Nucleus accumbens (tissue), 56 donors: ENCODE measurements around the gene CDH5.

ENCODE experiments used
- DNase-seq, 56 donors: peaks; one replicate each; lab custom pipeline; 2025; lab: John Stamatoyannopoulos, UW

Gene CDH5

GRCh38 chr16:66370786-66371684, 4.5 kb downstream of the CDH5 start:
- no peak for DNase-seq

- no peak for DNase-seq
These were observed 5.8 kb downstream of the CDH5 start for GRCh38 chr16:66372078-66372897.

DNA sequence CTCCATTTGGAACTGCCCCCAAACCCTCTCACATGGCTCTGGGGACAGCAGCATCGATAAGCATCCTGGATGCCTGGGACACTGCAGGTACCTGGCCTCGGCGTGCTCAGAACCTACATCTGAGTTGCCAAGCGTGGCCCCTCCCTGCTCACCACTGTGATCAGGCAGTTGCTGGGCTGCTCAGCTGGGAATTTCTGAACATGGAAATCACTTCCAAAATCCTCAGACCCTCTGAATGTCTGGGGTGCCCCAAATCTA, 6.3 kb downstream of the CDH5 start:
- DNase-seq: no peak

GRCh38 chr16:66373667-66374066, 7.2 kb downstream of the CDH5 start:
- DNase-seq: no peak

DNA sequence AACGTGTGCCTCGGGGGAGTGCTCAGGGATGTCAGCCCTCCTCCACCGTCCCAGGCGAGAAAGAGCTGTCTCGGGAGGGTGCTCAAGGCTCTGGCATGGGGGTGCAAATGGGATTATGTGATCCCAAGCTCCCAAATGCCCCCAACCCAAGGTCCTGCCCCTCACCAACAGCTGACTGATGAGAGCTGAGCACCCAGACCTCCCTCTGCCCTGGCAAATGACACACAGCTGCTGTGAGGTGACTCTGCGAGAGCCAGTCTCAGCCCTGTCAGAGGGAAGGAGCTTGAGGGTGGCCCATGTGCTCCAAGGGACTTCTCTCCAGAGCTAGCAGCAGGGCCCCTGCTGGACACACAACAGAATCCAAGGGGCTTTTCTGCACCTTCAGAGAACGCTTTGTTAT, 7.7 kb downstream of the CDH5 start:
- DNase-seq: no peak

GRCh38 chr16:66375451-66375850, 9.0 kb downstream of the CDH5 start:
- no peak for DNase-seq

GRCh38 chr16:66376114-66376513, 9.6 kb downstream of the CDH5 start:
- DNase-seq: no peak

DNA sequence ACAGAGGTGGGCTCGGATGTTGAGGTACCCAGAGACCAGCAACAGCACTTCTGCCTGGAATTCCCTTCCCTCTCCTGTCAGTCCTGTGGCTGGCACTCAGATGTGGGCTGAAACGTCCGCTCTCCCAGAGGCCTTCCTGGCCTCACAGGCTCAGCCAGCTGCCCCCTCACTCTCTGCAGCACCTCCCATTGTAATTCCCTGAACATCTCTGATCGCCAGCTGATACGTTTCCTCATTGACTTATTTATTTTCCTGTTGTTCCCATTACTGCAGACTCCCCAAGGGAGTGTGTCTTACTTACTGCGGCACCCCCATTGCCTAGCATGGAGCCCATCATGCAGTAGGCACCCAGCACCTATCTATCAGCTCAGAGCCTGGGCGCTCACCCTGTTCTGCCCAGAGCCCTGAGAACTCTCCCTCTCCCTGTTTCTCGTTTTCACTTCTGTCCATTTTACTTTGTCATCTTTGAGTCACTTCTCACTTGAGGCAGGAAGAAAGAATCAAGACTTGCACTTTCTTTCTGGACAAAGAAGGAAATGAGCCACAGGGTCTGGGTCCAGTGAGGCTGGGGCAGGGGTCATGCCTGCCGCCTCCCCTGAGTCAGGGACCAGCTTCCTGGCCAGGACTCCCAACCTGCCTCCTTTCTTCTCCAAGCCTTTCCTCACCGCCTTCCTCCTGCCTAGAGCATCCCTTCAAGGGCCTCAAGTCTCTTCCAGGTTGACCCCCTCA, 10.2 kb downstream of the CDH5 start:
- DNase-seq: no peak

DNA sequence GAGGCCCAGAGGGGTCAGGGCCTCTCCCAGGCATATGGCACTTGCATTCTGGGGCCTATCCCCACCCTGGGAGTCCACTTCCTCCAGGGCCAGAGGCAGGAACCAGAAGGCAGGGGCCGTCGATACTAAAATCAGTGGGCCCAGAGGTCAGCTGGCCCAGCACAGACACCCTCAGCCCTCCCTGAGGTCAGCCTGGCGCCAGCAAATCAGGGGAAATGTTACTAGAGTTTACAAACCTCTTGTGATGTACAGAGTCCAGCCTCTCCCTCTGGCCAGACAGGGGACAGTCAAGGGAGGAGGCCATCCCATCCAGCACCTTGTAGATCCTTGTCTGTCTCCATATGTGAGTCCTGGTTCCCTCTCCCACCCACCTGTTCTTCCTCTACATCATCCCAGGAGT, 10.8 kb downstream of the CDH5 start:
- no peak for DNase-seq

DNA sequence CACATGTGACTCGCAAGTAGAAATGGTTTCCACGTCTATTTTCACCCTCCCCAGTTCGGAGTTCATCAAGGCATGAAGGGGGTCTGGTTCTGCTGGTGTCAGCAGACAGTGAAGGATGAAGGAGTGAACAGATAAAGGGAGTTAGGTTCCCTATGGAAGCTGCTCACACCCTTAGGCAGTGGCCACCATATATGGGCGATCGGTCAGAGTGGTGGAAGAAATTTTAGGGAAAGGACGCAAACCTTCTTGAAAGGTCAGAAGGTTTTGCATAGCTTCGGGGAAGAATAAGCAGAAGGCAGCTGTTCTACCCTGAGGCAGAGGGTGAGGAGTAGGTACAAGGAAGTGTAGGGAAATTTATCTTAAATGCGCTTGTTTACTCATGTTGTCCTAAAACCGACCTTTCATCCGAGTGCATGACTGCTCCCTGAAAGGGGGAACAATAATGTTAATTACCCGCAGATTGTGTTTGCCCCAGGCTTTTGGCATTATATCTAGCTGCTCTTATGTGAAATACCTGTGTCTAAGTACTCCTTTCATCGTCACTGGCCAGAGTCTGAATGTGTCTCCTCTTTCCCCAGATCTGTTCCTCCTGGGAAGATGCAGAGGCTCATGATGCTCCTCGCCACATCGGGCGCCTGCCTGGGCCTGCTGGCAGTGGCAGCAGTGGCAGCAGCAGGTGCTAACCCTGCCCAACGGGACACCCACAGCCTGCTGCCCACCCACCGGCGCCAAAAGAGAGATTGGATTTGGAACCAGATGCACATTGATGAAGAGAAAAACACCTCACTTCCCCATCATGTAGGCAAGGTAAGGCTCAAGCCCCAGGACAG, 12.5 kb downstream of the CDH5 start:
- no peak for DNase-seq

- DNase-seq: no peak
These were observed 13.1 kb downstream of the CDH5 start for GRCh38 chr16:66379571-66379941.

DNA sequence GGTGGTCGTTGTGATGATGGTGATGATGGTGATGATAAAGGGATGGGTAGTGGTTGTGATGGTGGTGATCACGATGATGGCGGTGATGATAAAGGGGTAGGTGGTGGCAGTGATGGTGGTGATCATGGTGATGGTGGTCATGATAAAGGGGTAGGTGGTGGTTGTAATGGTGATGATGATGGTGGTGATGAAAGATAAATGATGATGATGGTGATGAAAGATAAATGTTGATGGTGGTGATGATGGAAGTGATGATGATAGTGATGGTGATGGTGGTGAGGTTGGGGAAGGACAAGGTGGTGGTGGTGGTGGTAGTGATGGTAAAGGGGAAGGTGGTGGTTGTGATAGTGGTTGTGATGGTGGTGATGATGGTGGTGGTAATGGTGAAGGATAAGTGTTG, 13.9 kb downstream of the CDH5 start:
- no peak for DNase-seq

DNA sequence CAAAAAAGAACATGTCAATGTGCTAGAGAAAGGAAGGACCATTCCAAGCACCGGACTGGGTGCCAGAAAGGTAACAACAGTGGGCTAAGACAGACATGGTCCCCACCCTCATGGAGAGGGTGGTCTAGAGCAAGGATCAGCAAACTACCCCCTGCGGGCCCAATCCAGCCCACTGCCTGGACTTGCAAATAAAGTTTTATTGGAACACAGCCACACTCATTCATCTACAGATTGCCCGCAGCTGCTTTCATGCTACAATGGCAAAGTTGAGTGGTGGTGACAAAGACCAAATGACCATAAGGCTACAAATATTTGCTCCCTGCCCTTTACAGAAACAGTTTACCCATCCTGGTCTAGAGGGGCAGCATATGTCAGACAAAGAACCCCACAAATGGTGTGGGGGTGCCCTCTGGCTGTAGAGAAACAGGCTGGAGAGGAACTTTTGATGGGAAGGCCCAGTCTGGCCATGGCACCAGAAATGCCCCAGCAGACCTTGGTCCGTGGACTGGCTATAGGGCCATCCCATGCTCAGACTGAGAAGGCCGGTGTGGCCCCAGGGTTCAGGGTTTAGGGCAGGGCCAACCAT, 15.2 kb downstream of the CDH5 start:
- DNase-seq: no peak

GRCh38 chr16:66382171-66382965, 15.9 kb downstream of the CDH5 start:
- no peak for DNase-seq

DNA sequence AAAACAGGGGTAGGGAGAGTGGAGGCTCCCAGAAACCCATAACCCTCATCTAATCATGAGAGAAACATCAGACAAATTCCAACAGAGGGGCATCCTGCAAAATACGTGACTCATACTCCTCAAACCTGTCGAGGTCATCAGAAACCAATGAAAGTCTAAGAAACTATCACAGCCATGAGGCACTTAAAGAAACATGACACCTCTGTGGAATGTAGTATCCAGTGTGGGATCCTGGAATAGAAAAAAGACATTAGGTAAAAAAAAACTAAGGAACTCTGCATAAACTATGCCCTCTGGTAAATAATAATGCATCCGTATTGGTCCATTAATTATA, 16.4 kb downstream of the CDH5 start:
- no peak for DNase-seq

DNA sequence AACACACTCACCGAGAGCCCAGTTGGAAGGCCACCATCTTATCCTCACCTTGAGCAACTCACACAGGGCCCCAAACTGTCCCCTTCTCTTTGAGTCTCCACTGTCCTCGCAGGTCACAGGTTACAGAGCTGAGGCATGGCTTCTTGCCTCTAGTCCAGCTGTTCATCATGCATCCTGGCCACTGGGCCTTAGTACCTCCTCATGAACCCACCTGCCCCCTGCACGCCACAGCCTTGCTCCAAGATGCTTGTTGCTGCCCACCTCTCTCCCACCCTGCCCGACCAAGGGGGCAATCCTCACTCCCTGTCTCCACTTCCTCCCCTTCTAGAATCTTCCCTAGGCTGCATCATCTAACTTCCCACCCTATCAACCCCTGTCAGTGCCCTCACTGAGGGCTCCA, 17.1 kb downstream of the CDH5 start:
- no peak for DNase-seq

DNA sequence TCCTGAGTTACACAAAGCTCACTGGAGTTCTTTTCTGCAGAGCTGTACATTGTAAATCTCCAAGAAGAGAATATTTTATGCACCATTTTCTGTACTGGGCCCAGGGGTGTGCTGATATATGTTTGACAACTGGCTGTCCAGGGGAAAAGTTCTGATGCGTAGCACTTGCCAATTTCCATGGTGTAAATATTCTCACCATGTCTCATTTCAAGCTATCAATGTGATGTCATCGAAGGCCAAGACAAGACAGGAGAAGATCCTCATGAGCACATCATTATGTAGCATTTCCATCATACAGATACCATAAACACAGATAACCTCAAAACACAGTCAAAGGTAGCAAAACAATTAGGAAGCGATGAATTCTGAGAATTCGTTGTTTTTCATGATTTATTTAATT, 18.9 kb downstream of the CDH5 start:
- no peak for DNase-seq

DNA sequence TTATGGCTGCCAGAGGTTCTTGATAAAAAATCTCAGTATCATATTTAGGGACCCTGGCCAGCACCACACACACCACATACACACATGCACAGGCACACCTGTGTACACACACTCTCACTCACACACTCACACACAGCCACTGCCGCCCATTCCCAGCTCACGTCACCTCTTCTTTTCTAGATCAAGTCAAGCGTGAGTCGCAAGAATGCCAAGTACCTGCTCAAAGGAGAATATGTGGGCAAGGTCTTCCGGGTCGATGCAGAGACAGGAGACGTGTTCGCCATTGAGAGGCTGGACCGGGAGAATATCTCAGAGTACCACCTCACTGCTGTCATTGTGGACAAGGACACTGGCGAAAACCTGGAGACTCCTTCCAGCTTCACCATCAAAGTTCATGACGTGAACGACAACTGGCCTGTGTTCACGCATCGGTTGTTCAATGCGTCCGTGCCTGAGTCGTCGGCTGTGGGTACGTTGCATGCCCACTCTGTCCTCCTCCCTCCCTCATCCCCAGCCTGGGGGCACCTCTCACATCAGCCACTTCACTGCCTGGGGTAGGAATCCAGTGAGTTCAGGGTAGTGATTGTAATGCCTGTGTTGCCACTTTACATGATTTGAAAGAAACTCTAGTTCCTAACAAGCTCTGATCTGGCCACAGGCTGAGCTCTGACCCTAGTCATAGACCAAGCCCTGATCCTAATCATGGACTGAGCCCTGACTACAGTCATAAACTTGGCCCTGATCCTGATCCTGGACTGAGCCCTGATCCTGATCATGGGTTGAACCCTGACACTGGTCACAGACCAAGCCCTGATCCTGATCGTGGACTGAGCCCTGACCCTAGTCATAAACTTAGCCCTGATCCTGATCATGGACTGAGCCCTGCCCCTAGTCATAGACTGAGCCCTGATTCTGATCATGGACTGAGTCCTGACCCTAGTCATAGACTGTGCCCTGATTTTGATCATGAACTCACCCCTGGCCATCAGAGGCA, 20.4 kb downstream of the CDH5 start:
- no peak for DNase-seq
